IMR-90 (cell line): ENCODE data around the gene TPRX2. TPM values are rescaled to one million over a fixed set of nuclear protein-coding genes. Genes with fewer than 3 reads are reported as not detected.

Experiments
- ATAC-seq: fragments of 200-7000 bp; cut with Tn5 transposase; 2 replicates; pipeline ENCODE4 v1.9.1; 2020; ENCODE audit warnings: low read depth, mild to moderate bottlenecking, moderate library complexity
- BruUV-seq: library from RNA; stranded (reverse); fragments of 400-500 nt; replicated peaks from 2 replicates; lab custom pipeline; 2021; lab: Mats Ljungman, UMichigan
- CTCF ChIA-PET: fragments of 300-600 bp; formaldehyde crosslinking; extraction: SDS; loops from one replicate; lab custom pipeline; 2021; ENCODE audit warnings: antibody characterized with exemption; lab: Yijun Ruan, JAX
- POLR2A ChIA-PET: fragments of 300-600 bp; sonication (Branson Sonifier 250); formaldehyde crosslinking; loops from one replicate; lab custom pipeline; 2022; ENCODE audit warnings: antibody characterized with exemption; ENCODE audit not compliant: unreplicated experiment; lab: Charles Lee
- DNase-seq: peaks from one replicate; pipeline ENCODE4 v3.0.0; 2013
- H2AFZ ChIP-seq: replicated peaks from 2 replicates; pipeline ENCODE3; 2013; ENCODE audit warnings: low read length, mild to moderate bottlenecking; ENCODE audit not compliant: poor library complexity
- H2AK5ac ChIP-seq: 2 replicates; pipeline ENCODE4 v1.6.1; 2013; ENCODE audit warnings: low read depth, low read length, inconsistent platforms
- H2AK9ac ChIP-seq: replicated peaks from 2 replicates; pipeline ENCODE3; 2013; ENCODE audit warnings: mild to moderate bottlenecking, low read depth, low read length, moderate library complexity; ENCODE audit not compliant: poor library complexity
- H2BK120ac ChIP-seq: 2 replicates; pipeline ENCODE4 v1.6.1; 2013; ENCODE audit warnings: low read depth, low read length, inconsistent platforms
- H2BK15ac ChIP-seq: 3 replicates; pipeline ENCODE4 v1.6.1; 2013; ENCODE audit warnings: low read depth, low read length, inconsistent platforms
- H2BK20ac ChIP-seq: 2 replicates; pipeline ENCODE4 v1.6.1; 2013; ENCODE audit warnings: low read depth, mild to moderate bottlenecking, inconsistent platforms, low read length, moderate library complexity
- H2BK5ac ChIP-seq: 2 replicates; pipeline ENCODE4 v1.6.1; 2013; ENCODE audit warnings: mild to moderate bottlenecking, low read depth, low read length, inconsistent platforms; ENCODE audit not compliant: poor library complexity, severe bottlenecking
- H3K14ac ChIP-seq: replicated peaks from 2 replicates; pipeline ENCODE4 v1.6.1; 2013; ENCODE audit warnings: low read depth, low read length, inconsistent platforms
- H3K18ac ChIP-seq: 2 replicates; pipeline ENCODE4 v1.6.1; 2013; ENCODE audit warnings: low read depth, low read length, control low read depth
- H3K23ac ChIP-seq: 2 replicates; pipeline ENCODE4 v1.6.1; 2013; ENCODE audit warnings: low read depth, low read length, inconsistent platforms
- H3K27ac ChIP-seq: 2 replicates; pipeline ENCODE4 v1.5.1; 2013; ENCODE audit warnings: mild to moderate bottlenecking, control low read depth, low read length; ENCODE audit not compliant: insufficient read depth
- H3K27me3 ChIP-seq: 2 replicates; pipeline ENCODE4 v1.6.1; 2013; ENCODE audit warnings: low read length; ENCODE audit not compliant: control insufficient read depth, insufficient read depth
- H3K36me3 ChIP-seq: 2 replicates; pipeline ENCODE4 v1.6.1; 2013; ENCODE audit warnings: low read length, mixed read lengths; ENCODE audit not compliant: control insufficient read depth, insufficient read depth
- H3K4ac ChIP-seq: 2 replicates; pipeline ENCODE4 v1.6.1; 2013; ENCODE audit warnings: low read depth, low read length, inconsistent platforms
- H3K4me1 ChIP-seq: 2 replicates; pipeline ENCODE4 v1.6.1; 2013; ENCODE audit warnings: low read length, mixed read lengths; ENCODE audit not compliant: control insufficient read depth, insufficient read depth
- H3K4me2 ChIP-seq: 2 replicates; pipeline ENCODE4 v1.6.1; 2013; ENCODE audit warnings: low read depth, mild to moderate bottlenecking, control low read depth, low read length, moderate library complexity
- H3K4me3 ChIP-seq: 2 replicates; pipeline ENCODE4 v1.5.1; 2013; ENCODE audit warnings: low read depth, mild to moderate bottlenecking, control low read depth, low read length, moderate library complexity; ENCODE audit not compliant: insufficient read depth
- H3K56ac ChIP-seq: 2 replicates; pipeline ENCODE4 v1.6.1; 2013; ENCODE audit warnings: low read length, inconsistent platforms; ENCODE audit not compliant: insufficient read depth; ENCODE audit errors: extremely low read depth
- H3K79me1 ChIP-seq, 2 experiments: 2 replicates each; pipeline ENCODE4 v1.6.1; 2013; ENCODE audit warnings: low read length in 2 of 2, inconsistent platforms in 1 of 2, low read depth in 1 of 2
- H3K9ac ChIP-seq: 2 replicates; pipeline ENCODE4 v1.6.1; 2013; ENCODE audit warnings: low read depth, low read length, control low read depth
- H3K9me1 ChIP-seq: 2 replicates; pipeline ENCODE4 v1.6.1; 2013; ENCODE audit warnings: low read length, inconsistent platforms; ENCODE audit not compliant: insufficient read depth
- H3K9me3 ChIP-seq: 2 replicates; pipeline ENCODE4 v1.6.1; 2013; ENCODE audit warnings: low read length; ENCODE audit not compliant: control insufficient read depth, insufficient read depth
- H4K20me1 ChIP-seq: 2 replicates; pipeline ENCODE4 v1.6.1; 2013; ENCODE audit warnings: low read length, inconsistent platforms; ENCODE audit not compliant: insufficient read depth
- H4K5ac ChIP-seq: 2 replicates; pipeline ENCODE4 v1.6.1; 2013; ENCODE audit warnings: mild to moderate bottlenecking, low read depth, low read length, control low read depth
- H4K8ac ChIP-seq, 2 experiments: 2 replicates each; pipeline ENCODE4 v1.6.1; 2013; ENCODE audit warnings: low read depth in 2 of 2, low read length in 2 of 2, control low read depth in 1 of 2, inconsistent platforms in 1 of 2
- H4K91ac ChIP-seq: 2 replicates; pipeline ENCODE4 v1.6.1; 2013; ENCODE audit warnings: low read depth, low read length, inconsistent platforms; ENCODE audit not compliant: insufficient read depth
- BHLHE40 ChIP-seq: fragments of 150-350 bp; IDR thresholded peaks from 2 replicates; pipeline ENCODE4 v1.6.1; 2016; ENCODE audit warnings: mild to moderate bottlenecking, low read depth, low read length
- CEBPB ChIP-seq: IDR thresholded peaks from 2 replicates; pipeline ENCODE4 v1.6.1; 2012; ENCODE audit warnings: low read depth, low read length, improper control_type of control experiment
- CHD1 ChIP-seq: IDR thresholded peaks from 2 replicates; pipeline ENCODE4 v1.6.1; 2012; ENCODE audit warnings: low read depth, low read length, improper control_type of control experiment
- MAZ ChIP-seq: IDR thresholded peaks from 2 replicates; pipeline ENCODE4 v1.6.1; 2012; ENCODE audit warnings: low read depth, mild to moderate bottlenecking, low read length, improper control_type of control experiment, moderate library complexity, borderline replicate concordance
- MXI1 ChIP-seq: IDR thresholded peaks from 2 replicates; pipeline ENCODE4 v1.6.1; 2012; ENCODE audit warnings: low read depth, mild to moderate bottlenecking, low read length, moderate library complexity, borderline replicate concordance
- NFE2L2 ChIP-seq: fragments of 150-350 bp; IDR thresholded peaks from 2 replicates; pipeline ENCODE4 v1.6.1; 2016; ENCODE audit warnings: low read depth, mild to moderate bottlenecking, low read length
- POLR2A ChIP-seq: IDR thresholded peaks from 2 replicates; pipeline ENCODE4 v1.6.1; 2012; ENCODE audit warnings: mild to moderate bottlenecking, low read depth, low read length
- RAD21 ChIP-seq: IDR thresholded peaks from 2 replicates; pipeline ENCODE4 v1.6.1; 2012; ENCODE audit warnings: low read length, improper control_type of control experiment
- RCOR1 ChIP-seq: IDR thresholded peaks from 2 replicates; pipeline ENCODE4 v1.6.1; 2012; ENCODE audit warnings: mild to moderate bottlenecking, low read length, improper control_type of control experiment; ENCODE audit not compliant: insufficient replicate concordance
- RFX5 ChIP-seq: IDR thresholded peaks from 2 replicates; pipeline ENCODE4 v1.8.0; 2012; ENCODE audit warnings: low read depth, mild to moderate bottlenecking, low read length, moderate library complexity
- SMC3 ChIP-seq: fragments of 150-350 bp; IDR thresholded peaks from 2 replicates; pipeline ENCODE4 v1.6.1; 2016; ENCODE audit warnings: low read depth, mild to moderate bottlenecking, antibody characterized with exemption, low read length, moderate library complexity
- WGBS, 2 experiments: methylation state at CpG; one replicate each; pipeline versions ENCODE4 v1.1.5 to v1.1.7; 2013; ENCODE audit warnings: missing lambda C conversion rate in 2 of 2; ENCODE audit not compliant: insufficient read length in 1 of 2; ENCODE audit errors: extremely low coverage in 2 of 2; 5-methylcytosine and 5-hydroxymethylcytosine counted together
- dilution Hi-C: fragments of 300-500 bp; cut with HindIII; formaldehyde crosslinking; loops from one replicate; pipeline ENCODE4 v1.14.3; 2018; ENCODE audit warnings: low sequenced_read_pairs; ENCODE audit not compliant: unreplicated experiment
- in situ Hi-C: fragments of 300-500 bp; cut with MboI; formaldehyde crosslinking; loops from 3 replicates; pipeline ENCODE4 v1.14.3; 2019; ENCODE audit warnings: low sequenced_read_pairs, inconsistent platforms, mixed read lengths
- intact Hi-C: fragments of 100-400 bp; cut with micrococcal nuclease; formaldehyde crosslinking; loops from 2 replicates; pipeline ENCODE4 v1.10.0; 2022
- polyA plus RNA-seq, 3 experiments: library from polyadenylated mRNA; depleted of rRNA; stranded (reverse); fragments of >200 nt; gene quantifications; 2 replicates each; pipeline ENCODE4 v1.2.3, GENCODE V29; 2012; ENCODE audit warnings: low replicate concordance in 1 of 3
- total RNA-seq: library from RNA; depleted of rRNA; stranded (reverse); fragments of >200 nt; gene quantifications from 2 replicates; pipeline ENCODE4 v1.2.3, GENCODE V29; 2012
- TF ChIP-seq, protein P1 (sequence below): fragments of 150-350 bp; IDR thresholded peaks from 2 replicates; pipeline ENCODE4 v1.6.1; 2016; ENCODE audit warnings: low read depth, mild to moderate bottlenecking, low read length, moderate library complexity, borderline replicate concordance
- TF ChIP-seq, protein P2 (sequence below): fragments of 150-350 bp; IDR thresholded peaks from 2 replicates; pipeline ENCODE4 v1.6.1; 2017; ENCODE audit warnings: mild to moderate bottlenecking, antibody characterized with exemption, low read length, low read depth
- TF ChIP-seq, protein P3 (sequence below): conservative IDR thresholded peaks from 2 replicates; pipeline ENCODE4 v1.5.1; 2012; ENCODE audit warnings: mild to moderate bottlenecking, low read depth, low read length, improper control_type of control experiment

TPRX2 gene
- total and polyA plus RNA-seq, 2 of the 4 experiments (the other 2 are of a cell fraction) = not detected

DNA sequence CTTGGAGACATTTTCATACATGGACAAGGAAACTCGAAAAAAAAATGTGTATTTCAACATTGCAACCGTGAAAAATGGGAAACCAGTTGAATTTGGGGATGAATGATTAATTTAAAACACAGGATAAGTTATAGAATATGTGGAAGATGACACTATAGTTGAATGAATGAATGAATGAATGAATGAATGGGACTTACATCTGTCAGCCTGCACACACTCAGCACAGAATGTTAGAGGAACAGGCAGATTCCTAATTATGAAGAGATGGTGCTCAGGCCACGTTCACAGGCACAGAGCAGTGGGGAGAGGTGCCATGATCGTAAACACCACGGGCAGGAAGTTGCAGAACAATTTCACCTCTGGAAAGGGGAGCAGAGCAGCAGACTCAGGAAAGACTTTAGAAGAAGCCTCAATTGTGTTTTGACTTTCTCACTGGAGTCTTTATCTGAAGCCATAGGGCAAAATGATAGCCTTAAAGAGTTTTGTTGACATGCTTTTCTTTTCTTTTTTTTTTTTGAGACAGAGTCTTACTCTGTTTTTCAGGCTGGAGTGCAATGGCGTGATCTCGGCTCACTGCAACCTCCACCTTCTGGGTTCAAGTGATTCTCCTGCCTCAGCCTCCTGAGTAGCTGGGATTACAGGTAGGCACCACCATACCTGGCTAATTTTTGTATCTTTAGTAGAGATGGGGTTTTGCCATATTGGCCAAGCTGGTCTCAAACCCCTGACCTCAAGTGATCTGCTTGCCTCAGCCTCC lies 32.0 kb downstream of the TPRX2 start (continued):
- TF ChIP-seq CEBPB = no peak

DNA sequence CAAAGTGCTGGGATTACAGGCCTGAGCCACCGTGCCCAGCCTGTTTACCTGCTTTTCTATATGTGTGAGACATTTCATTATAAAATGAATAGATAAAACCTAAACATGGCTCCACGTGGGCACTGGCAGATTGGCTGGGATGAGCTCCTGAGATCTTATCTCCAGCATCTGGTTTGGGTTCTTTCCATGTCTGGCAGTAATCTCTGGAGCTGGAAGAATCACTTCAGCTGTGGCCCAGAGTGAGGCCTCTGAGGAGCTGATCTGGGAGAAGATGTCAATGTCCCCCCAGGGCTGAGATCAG lies 32.5 kb downstream of the TPRX2 start:
- no TSS peak for BruUV-seq
- Histone ChIP-seq H2AK5ac (no peak overlapping the region), H4K5ac (no peak overlapping the region), H3K79me1 (no peaks in the 10 kb centered on the region), H2BK20ac (no peak overlapping the region), H3K9me1 (no peaks in the 10 kb centered on the region), H2AK9ac (no peak overlapping the region), H4K8ac (no peak overlapping the region), H3K36me3 (no peaks in the 10 kb centered on the region), H3K23ac (no peak overlapping the region), H3K9ac (no peak overlapping the region), H4K20me1 (no peaks in the 10 kb centered on the region), H3K4me3 (no peak overlapping the region), H3K4me1 (no peaks in the 10 kb centered on the region), H3K27ac (no peak overlapping the region), H3K56ac (no peak overlapping the region), H3K4ac (no peak overlapping the region), H2BK15ac (no peak overlapping the region), H3K9me3 (0 out of 2 replicates have a peak, but pooled peaks cover 3% of the 10 kb centered on the region), H4K91ac (no peak overlapping the region), H3K18ac (no peak overlapping the region), H3K27me3 (no peaks in the 10 kb centered on the region), H3K14ac (no peak overlapping the region), H2BK120ac (no peak overlapping the region), H2BK5ac (no peak overlapping the region), H3K4me2 (no peak overlapping the region), H2AFZ (no peak overlapping the region)
- POLR2A ChIA-PET = no interaction called here
- no peak for ATAC-seq
- no peak for DNase-seq
- WGBS, 2 experiments = no CpG with 5 or more reads among the region's 2 CpGs
- intact Hi-C loops = no loop called here
- in situ Hi-C loops = loop anchor here (10.0 kb wide), 1 partner anchor 93 kb away; no protein-coding TSS in a partner anchor
- dilution Hi-C loops = no loop called here
- CTCF ChIA-PET = no interaction called here
- TF ChIP-seq RCOR1 = no peak
- TF ChIP-seq BHLHE40 = no peak
- no peak for TF ChIP-seq MXI1
- TF ChIP-seq RFX5 = no peak
- TF ChIP-seq, protein P1, sequence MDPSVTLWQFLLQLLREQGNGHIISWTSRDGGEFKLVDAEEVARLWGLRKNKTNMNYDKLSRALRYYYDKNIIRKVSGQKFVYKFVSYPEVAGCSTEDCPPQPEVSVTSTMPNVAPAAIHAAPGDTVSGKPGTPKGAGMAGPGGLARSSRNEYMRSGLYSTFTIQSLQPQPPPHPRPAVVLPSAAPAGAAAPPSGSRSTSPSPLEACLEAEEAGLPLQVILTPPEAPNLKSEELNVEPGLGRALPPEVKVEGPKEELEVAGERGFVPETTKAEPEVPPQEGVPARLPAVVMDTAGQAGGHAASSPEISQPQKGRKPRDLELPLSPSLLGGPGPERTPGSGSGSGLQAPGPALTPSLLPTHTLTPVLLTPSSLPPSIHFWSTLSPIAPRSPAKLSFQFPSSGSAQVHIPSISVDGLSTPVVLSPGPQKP = no peak
- TF ChIP-seq SMC3 = no peak
- no peak for TF ChIP-seq RAD21
- TF ChIP-seq CHD1 = no peak
- no peak for TF ChIP-seq POLR2A
- no peak for TF ChIP-seq NFE2L2
- no peak for TF ChIP-seq CEBPB
- TF ChIP-seq, protein P2, sequence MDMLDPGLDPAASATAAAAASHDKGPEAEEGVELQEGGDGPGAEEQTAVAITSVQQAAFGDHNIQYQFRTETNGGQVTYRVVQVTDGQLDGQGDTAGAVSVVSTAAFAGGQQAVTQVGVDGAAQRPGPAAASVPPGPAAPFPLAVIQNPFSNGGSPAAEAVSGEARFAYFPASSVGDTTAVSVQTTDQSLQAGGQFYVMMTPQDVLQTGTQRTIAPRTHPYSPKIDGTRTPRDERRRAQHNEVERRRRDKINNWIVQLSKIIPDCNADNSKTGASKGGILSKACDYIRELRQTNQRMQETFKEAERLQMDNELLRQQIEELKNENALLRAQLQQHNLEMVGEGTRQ = no peak
- TF ChIP-seq, protein P3, sequence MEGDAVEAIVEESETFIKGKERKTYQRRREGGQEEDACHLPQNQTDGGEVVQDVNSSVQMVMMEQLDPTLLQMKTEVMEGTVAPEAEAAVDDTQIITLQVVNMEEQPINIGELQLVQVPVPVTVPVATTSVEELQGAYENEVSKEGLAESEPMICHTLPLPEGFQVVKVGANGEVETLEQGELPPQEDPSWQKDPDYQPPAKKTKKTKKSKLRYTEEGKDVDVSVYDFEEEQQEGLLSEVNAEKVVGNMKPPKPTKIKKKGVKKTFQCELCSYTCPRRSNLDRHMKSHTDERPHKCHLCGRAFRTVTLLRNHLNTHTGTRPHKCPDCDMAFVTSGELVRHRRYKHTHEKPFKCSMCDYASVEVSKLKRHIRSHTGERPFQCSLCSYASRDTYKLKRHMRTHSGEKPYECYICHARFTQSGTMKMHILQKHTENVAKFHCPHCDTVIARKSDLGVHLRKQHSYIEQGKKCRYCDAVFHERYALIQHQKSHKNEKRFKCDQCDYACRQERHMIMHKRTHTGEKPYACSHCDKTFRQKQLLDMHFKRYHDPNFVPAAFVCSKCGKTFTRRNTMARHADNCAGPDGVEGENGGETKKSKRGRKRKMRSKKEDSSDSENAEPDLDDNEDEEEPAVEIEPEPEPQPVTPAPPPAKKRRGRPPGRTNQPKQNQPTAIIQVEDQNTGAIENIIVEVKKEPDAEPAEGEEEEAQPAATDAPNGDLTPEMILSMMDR = no peak
- TF ChIP-seq MAZ = no peak
